Right renal pelvis (tissue), 4 donors: ENCODE results near the gene DDX56. TPM values are rescaled to one million over a fixed set of nuclear protein-coding genes. Genes with fewer than 3 reads are reported as not detected.

Experiments
- polyA plus RNA-seq, 4 donors: library from polyadenylated mRNA; unstranded; fragments of 120-200 nt; gene quantifications; one replicate each; pipeline ENCODE4 v1.2.1, GENCODE V29; 2013; ENCODE audit not compliant: insufficient read length in 4 of 4

Gene DDX56
- polyA plus RNA-seq, 4 donors: 73.9 to 91.2 (median 79.1) TPM

Other genes with a start within 250 kb of the DDX56 start
- 1 to 10 TPM; 2.1 to 2.9 (median 2.3) TPM for gene CAMK2B, start 248.3 kb downstream of the DDX56 start, polyA plus RNA-seq
- gene NUDCD3, start 83.2 kb downstream of the DDX56 start, polyA plus RNA-seq: 10 to 100 TPM; 82.1 to 87.9 (median 84.6) TPM
- gene NPC1L1, start 32.6 kb downstream of the DDX56 start, polyA plus RNA-seq: 1 to 10 TPM; 2.4 to 3.9 (median 2.7) TPM
- 100 to 1,000 TPM; 134 to 149 (median 143) TPM for gene TMED4, start 8.3 kb upstream of the DDX56 start, polyA plus RNA-seq
- 10 to 100 TPM; 86.3 to 99.6 (median 94.2) TPM for gene OGDH, start 32.7 kb upstream of the DDX56 start, polyA plus RNA-seq
- gene ZMIZ2, start 174.9 kb upstream of the DDX56 start, polyA plus RNA-seq: 10 to 100 TPM; 58.4 to 75.3 (median 67.0) TPM
- gene PPIA, start 222.8 kb upstream of the DDX56 start, polyA plus RNA-seq: 1,000 to 10,000 TPM; 1,245 to 1,509 (median 1,378) TPM